C4-2B (cell line): ENCODE measurements around the gene ITPR2.

Source experiments
- H3K27ac ChIP-seq: fragments of 450-650 bp; 2 replicates; pipeline ENCODE4 v1.5.1; 2017
- CTCF ChIP-seq: fragments of 450-650 bp; conservative IDR thresholded peaks from 2 replicates; pipeline ENCODE4 v1.5.1; 2017; ENCODE audit warnings: mild to moderate bottlenecking
- ZFX ChIP-seq: fragments of 450-650 bp; IDR thresholded peaks from 2 replicates; pipeline ENCODE4 v1.6.1; 2017

Gene ITPR2

GRCh38 chr12:26690601-26691000 lies 142.4 kb downstream of the ITPR2 start:
- TF ChIP-seq ZFX = no peak
- H3K27ac ChIP-seq = no peak overlapping the region

- TF ChIP-seq ZFX (no peak), CTCF (no peak)
- no peak overlapping the region for H3K27ac ChIP-seq
Measured at GRCh38 chr12:26689281-26689841, 143.6 kb downstream of the ITPR2 start.

GRCh38 chr12:26688344-26688904 lies 144.6 kb downstream of the ITPR2 start:
- no peak overlapping the region for H3K27ac ChIP-seq
- no peak for TF ChIP-seq ZFX
- no peak for TF ChIP-seq CTCF

GRCh38 chr12:26686408-26686807 lies 146.6 kb downstream of the ITPR2 start:
- H3K27ac ChIP-seq = no peak overlapping the region
- TF ChIP-seq CTCF (no peak), ZFX (no peak)

- no peak overlapping the region for H3K27ac ChIP-seq
- no peak for TF ChIP-seq ZFX
- no peak for TF ChIP-seq CTCF
Measured at GRCh38 chr12:26684101-26684500, 148.9 kb downstream of the ITPR2 start.

GRCh38 chr12:26683443-26683842 lies 149.6 kb downstream of the ITPR2 start:
- H3K27ac ChIP-seq = no peak overlapping the region
- TF ChIP-seq CTCF (peak; percentile 15), ZFX (no peak)

- TF ChIP-seq CTCF (no peak), ZFX (no peak)
- no peak overlapping the region for H3K27ac ChIP-seq
Measured at GRCh38 chr12:26680727-26681455, 152.1 kb downstream of the ITPR2 start.
